ENCODE data around the gene ACSL5. TPM values are rescaled to one million over a fixed set of nuclear protein-coding genes. Genes with fewer than 3 reads are reported as not detected.
A peak's percentile ranks its signal among the peaks of the same experiment; 100 is the strongest.

ACSL5 gene
- total RNA-seq, 1 donor from 2014 or later, result 3.7 TPM

DNA sequence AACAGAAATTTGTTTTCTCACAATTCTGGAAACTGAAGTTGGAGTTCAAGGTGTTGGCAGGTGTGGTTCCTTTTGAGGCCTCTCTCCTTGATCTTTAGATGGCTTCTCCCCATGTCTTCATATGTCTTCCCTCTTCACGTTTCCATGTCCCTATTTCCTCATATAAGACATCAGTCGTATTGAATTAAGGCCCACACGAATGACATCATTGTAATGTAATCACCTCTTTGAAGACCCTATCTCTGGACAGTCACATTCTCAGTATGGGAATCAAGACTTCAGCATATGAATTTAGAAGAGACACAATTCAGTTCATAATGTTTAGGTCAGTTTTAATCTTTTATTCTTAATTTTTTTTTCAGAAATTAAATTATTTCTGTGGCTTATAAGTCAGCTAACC lies 92.9 kb downstream of the ACSL5 start:
- DNase-seq, result no peak

DNA sequence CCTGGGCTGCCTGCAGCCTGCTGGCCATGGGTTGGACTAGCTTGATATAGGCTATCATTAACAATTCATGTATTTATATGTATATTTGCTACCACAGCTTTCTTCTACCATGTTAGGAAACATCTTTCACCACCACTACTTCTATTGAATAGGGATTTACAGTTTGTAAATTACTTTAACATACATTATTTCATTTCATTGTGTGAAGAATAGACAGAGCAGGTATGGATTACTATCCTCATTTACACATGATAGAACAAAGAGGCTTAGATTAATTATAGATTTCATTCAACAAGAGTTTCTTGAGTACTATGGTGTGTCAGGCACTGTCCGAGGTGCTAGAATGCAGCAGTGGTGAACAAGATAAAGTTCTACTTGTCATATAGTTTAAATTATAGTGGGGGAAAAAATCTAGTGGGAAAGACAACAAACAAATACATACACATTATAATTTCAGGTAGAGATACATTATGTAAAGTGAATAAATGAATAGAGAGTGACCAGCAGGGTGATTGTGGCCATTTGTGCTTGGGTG lies 93.7 kb downstream of the ACSL5 start:
- DNase-seq, result no peak

DNA sequence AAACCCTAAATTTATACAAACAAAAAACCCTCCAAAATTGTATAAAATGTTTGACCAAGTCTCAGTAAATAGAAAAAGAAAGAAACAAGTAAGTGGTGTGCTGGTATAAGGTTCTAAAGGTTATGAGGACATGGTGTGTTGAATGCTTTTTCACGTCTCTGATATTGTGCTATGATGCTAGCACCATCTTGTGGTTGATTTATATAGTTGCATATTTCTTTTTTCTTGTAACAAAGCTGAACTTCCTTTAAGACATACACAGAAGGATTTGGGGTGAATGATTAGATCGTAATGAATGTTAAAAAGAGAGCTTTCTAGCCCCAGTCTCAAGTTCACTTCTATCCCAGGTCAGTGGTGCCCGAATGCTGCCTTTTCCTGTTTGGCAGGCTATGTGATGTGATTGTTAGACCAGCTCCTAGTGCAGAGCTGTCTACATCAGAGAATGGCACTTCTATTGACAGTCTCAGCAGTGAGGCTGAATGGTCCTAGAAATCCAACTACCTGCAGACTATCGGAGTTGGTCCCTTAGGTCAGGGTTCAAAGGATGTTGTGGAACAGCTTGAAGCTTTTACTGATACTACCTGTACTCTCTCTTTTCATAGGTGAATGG lies 98.1 kb downstream of the ACSL5 start:
- peak; percentile 52 for DNase-seq

DNA sequence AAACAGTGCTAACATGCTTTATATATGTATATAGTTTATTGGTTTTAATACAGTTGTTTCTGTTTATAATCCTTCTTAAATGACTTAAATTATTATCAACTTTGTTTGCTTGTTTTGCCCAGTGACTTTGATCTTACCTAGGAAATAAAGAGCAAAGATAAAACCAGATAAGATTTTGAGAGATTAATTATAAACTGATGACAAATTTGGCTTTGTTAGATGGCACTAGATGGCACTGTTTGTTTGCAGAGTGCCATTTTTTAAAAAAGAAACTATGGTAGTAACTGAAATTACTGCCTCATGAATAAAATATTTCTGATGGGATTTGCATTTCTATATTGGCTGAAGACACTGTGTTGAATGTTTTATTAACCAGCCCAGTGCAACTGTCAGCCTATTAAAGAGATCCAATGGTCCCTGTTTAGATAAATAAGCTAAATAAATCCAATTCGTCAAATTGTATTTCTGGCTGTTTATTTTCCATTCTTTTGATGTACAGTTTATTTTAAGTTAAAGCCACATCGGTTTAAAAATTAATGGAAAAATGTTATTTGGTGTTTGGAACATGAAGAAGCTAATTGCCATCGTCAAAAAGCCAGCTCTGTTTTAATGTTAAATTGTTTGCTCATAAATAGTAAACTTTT lies 101.8 kb downstream of the ACSL5 start:
- peak; percentile 24 for DNase-seq

Other genes with a start within 250 kb of the ACSL5 start
- gene GPAM, start 190.4 kb upstream of the ACSL5 start, total RNA-seq, result 14.9 TPM
- not detected for gene TECTB, start 90.7 kb upstream of the ACSL5 start, total RNA-seq
- 29.6 TPM for gene ZDHHC6, start 72.8 kb downstream of the ACSL5 start, total RNA-seq
- gene VTI1A, start 73.1 kb downstream of the ACSL5 start, total RNA-seq, result 47.2 TPM